GM19455 (cell line): ENCODE results near the gene ICOS.
"Not testable (repeated sequence)": the region's sequence is repeated elsewhere in the genome, so short reads cannot be mapped to it uniquely, and the experiment has no call there.

ENCODE experiments used
- ATAC-seq: cut with Tn5 transposase; IDR thresholded peaks from one replicate; pipeline ENCODE4 v1.9.1; 2021; ENCODE audit not compliant: unreplicated experiment

Gene ICOS

DNA sequence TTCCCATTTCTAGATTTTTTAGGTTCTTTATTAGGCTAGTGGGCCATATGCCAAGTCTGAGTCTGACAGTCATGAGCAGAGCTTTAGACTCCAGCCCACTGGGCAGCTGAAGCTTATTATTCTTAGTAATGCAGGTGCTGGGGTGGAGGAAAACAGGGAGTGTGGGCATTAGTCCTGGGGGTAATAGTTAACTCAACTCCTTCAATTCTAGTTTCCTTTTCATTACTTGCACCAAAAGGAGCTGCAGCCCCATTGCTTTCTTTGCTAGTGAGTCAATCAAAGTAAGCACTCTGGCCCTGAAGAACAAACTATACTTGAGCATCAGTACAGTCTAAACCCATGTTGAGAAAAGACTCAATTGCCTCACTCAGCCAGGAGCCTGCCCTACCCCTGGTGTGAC lies 35.5 kb downstream of the ICOS start:
- no peak for ATAC-seq

DNA sequence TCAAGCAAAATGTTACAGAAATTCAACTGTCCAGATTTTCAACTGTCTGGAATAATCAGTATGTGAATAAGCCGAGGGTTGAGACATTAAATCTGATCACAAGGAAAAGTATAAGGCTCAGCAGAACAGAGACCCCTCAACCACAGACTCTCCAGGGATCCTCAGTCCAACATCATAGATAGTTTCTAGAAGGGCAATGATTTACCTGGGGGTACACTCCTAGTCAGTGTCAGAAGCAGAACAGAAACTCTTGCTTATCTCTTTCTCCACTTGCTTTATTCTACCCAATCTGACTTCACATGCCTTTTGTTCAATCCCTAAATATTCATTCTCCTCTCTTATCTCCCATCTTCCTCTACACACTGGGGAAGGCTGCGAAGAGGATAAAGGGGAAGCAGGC lies 36.4 kb downstream of the ICOS start:
- no peak for ATAC-seq

DNA sequence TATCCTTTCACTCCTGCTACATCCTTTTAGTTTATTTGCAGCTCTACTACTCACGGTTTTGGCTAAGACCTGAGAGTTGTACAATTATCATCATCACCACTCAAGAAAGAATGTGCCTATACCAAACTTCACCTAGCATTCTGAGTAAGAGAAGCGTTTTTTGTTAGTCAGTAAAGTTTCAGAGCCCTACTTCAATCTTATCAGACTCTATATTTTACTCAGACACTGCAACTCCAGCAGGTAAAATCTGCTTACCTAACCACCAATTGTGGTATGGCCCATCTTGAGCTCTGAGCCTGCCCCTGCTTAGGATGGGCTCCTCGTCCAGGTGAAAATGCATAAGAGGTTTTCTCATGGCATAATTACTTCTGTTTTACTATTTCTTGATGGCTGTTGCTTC lies 37.1 kb downstream of the ICOS start:
- ATAC-seq = no peak

DNA sequence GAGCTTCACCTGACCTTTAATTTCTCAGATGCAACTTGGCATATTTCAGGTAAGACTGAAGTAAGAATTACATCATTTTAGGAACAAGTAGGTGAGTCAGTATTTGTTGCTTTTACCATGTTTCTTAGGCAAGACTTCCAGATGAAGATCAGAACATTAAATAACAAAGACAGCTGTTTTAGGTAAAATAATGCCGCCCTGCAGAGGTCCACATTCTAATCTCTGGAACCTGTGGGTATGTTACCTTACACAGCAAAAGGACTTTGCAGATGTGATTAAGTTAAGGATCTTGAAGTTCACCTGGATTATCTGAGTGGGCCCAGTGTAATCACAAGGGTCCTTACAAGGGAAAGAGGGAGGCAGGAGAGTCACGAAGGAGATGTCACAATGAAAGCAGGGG lies 39.3 kb downstream of the ICOS start:
- ATAC-seq = no peak

DNA sequence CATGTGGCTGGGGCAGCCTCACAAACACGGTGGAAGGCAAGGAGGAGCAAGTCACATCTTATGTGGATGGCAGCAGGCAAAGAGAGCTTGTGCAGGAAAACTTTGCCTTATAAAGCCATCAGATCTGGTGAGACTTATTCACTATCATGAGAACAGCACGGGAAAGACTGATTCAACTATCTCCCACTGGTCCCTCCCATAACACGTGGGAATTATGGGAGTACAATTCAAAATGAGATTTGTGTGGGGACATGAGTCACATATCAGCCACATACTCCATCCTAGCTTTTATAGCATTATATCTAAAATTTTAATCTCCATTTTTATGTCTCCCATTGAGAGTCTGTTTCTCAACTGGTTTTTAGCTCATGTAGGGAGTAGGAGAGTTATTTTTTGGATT lies 45.7 kb downstream of the ICOS start:
- ATAC-seq = no peak

DNA sequence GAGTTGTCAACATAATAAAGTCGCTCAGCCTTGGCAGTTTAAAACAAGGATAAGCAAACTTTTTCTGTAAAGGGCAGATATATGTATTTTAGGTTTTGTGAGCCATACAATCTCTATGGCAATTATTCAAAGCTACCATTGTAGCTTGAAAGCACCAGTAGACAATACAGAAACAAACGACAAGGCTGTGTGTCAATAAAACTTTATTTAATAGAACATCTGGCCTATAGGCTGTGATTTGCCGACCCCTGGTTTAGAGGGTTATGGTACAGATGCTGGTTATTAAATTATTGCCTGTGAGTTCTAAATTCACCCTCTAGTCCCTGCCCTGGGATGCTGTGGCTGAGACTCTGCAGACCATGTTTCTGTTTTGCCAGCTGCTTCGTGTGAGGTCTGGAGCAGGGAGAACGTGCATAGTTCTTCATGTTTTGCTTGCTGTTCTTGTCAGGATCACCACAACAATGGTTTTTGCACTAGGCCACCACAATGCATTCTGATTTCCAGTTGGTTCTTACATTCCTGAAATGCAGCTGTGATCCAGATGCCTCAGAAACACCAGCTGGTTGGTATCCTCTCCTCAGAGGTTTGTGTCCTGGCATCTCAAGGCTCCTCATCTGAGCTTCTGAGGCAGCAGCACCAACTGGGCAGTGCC lies 46.6 kb downstream of the ICOS start:
- ATAC-seq = no peak

DNA sequence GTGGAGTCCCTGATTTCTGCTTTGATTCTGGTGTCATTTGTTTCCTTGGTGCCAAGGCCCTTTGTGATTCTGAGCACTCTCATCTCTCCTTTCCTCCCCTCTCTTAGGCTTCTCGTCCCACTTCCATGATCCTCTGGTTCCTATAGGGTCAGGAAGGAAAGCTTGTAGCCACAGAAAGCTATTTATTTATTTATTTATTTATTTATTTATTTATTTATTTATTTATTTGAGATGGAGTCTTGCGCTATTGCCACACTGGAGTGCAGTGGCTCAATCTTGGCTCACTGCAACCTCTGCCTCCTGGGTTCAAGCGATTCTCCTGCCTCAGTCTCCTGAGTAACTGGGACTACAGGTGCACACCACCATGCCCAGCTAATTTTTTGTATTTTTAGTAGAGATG lies 49.4 kb downstream of the ICOS start:
- ATAC-seq = not testable (repeated sequence)

DNA sequence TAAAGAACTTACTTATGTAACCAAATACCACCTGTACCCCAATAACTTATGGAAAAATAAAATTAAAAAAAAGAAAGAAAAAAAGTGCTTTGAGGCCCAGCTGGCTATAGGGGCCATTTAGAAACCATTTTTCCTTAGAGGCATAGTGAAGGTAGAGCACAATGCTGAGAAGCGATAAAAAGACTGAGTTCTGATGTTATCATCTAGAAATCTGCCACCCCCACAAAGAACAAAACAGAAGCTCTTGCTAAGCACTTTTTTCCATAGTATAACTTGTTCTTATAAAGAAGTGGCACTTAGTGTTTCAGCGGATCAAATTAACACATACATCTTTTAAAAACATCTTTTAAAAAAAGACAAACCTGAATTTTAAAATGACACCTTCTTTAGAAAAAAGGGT lies 51.4 kb downstream of the ICOS start:
- ATAC-seq = no peak

DNA sequence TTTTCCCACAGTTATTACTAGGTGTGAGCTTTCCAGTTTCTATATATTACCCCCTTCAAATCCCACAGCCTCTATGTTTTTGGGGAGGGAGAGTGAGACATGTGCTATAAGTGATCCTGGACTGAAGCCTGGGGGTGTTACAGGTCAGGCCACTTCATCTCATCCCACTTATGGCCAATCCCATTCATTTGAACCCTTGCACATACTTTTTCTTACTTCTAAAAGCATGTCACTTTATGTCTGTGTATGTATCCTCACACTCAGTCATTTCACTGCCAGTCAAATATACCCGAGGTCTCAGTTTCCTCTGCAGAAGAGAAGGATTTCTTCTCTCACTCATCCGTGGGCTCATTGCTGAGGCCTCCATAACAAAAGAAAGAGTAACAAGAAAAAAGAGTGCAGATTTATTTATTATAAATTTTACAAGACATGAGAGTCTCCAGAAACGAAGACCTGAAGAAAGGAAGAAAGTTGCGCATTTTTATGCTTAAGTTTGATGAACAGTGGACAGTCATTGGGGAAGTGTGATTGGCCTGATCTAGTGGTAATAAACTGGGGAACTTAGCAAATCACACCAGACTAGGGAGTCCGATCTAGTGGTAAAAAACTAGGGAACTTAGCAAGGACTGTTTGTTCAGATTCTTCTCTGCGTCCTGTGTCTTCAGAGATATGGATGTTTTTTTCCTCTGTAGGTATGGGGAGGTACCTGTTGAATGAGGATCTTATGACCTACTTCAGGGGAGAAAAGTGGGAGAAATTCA lies 52.1 kb downstream of the ICOS start:
- ATAC-seq = no peak

DNA sequence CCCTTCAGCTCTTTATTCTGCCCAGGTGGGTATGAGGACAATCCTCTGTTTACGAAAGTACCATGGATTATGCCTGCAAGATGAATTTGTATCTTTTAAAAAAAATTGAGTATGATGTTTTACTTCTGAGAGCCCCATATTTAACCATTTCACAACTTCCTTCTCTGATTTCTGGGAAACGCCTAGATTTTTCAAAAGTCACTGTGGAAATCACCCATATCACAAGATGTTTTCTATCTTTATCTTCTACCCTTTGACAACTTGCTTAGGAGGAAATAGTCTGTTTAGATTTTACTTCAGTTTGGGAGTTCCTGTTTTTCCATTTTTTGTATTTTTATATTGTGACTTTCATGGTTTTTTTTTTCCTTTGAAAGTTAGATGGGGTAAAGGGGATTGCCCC lies 53.0 kb downstream of the ICOS start:
- ATAC-seq = no peak

DNA sequence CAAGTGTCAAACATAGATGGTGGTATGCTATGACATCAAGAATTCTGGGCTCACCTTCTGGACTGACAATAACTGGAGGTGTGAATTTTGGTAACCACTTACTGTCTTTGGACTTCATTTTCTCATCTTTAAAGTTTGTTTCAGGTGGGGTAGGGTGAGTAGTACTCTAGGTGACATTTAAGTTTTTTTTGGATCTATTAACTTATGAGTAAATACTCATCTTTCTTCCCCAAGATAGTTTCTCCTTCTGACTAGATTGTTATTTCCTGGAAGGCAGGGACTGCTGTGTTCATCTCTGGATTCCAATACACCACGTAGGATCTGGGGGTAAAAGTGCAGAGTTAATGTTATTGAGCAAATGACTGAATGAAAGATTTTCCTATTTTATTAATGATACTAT lies 55.9 kb downstream of the ICOS start:
- no peak for ATAC-seq

DNA sequence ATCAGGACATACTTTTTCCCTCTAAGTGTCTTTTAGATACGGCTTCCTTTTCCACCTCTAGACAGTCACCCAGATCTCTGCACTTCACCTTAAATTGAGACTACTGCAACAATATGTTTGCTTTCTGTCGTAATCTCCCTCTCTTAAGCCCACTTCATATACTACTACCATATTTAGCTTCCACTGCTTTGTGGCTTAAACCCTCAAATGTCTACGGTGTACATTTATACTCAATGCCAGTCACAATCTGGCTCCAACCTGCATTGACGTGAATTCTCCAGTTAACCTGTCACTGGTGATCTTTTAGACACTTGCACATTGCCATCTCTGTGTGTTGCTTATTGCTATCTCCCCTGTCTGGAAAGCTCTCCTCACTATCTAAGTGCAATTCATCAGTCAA lies 56.4 kb downstream of the ICOS start:
- ATAC-seq = no peak

DNA sequence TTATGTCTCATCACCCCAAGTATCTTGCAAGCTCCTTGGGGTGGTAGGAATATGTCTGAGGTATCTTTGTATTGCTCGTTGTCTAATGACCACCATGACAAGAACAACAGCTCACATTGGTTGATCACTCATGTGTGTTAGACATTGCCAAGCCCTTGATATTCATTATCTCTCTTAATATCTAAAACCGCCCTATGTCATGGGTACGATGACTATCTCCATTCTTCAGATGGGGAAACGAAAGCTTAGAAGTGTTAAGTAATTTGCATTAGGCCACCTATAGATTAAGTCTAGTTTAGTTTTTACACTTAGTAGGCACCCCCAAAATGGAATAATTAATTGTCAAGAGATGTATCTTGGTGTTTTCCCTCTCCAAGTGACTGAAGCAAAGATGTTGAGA lies 57.0 kb downstream of the ICOS start:
- no peak for ATAC-seq

DNA sequence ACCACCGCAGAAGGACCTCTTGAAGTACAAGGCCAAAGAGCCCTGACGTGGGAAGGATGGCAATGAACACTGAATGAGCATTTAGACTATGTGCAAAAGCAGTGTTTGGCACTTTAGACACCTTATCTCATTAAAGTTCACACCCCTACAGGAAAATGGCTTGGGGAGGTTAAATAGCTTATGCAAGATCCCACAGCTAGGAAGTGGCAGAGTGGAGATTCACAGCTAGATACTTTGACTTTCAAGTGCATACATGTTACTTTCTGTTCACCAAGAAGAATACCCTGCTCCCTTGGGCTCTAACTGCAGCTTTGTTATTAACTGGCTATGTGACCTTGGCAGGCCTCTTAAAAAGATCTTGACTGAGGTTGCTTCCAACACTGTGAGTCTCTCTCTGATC lies 58.2 kb downstream of the ICOS start:
- no peak for ATAC-seq

DNA sequence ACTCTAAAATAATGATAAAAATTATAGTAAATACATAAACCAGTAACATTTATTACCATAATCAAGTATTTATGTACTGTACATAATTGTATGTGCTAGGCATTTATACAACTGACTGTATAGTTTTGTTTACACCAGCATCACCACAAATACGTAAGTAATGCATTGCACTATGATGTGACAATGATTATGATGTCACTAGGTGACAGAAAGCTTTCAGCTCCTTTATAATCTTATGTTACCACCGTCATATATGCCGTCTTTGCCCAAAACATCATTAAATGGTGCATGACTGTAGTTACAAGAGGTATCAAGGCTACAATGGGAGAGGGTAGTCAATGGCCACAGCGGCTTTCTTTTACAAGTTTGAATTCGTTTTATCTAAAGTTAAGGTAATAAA lies 60.1 kb downstream of the ICOS start:
- no peak for ATAC-seq

DNA sequence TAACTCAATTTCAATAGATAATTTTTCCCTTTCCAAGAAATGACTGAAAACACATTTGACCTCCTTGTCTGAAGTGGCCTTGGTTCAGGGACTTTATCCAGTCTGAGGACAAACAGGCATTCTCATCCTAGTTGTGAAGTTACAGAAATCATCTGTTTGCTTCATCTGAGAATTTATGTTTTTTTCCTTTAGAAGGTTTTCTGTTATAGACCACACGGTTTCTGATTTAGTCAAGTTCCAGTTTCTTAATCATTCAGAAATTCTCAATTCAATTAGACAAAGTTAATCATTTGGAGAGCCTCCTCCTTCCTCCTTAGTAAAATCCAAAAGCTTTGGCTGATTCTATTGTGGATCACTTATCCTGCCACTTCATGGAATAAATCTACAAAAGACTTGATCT lies 60.9 kb downstream of the ICOS start:
- no peak for ATAC-seq

DNA sequence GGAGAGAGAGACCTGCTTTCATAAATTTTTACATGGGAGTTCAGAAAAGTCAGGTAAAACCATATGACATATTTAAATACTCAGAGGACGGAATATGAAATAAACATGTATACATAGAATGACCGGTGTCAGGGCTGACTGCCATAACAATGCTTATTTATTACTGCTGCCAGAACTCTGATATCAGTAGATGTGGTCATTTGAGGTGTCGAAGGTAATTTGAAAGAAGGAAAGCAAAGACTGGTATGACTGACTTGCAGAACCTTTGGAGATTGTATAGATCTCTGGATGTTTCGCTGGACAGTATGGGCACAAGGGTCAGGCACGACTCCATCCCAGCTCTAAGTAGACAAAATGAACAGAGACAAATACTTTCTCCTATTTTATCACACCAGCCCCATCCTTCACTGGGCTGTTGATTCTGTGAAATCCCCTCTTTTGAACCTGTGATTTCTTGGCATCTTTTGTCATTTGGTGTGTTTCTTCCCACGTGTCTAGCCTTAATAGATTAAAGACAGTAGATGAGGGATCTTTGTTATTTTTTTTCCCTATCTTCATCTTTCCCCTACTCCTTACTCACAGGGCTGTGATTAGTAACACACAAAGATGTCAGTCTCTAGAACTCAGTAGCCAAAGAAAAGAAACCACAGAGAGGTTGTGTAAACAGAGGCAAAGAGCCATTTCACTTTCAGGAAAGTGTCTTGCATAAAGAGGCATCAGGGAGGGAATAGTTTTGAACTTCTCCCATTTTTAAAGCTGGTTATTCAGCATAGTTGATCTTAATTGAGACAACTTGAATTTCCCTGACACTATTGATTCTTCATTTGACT lies 61.6 kb downstream of the ICOS start:
- no peak for ATAC-seq

DNA sequence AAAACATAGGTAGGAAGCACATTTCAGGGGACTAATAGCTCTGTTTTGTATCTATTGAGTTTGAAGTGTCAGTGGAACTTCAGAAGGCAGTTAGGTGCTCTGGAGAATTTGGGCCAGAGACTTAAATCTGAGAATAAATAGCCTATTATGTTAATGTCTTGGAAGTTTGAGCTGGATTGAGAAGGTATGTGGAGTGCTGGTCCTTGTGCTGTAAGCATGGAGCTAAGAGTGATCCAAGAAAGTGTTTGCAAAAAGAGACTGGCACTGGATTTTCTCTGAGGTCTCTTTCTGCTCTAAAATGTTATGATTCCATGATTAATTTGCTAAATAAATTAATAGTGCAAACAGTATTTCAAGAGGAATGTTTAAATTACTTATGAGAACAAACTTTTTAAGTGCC lies 63.3 kb downstream of the ICOS start:
- ATAC-seq = no peak

DNA sequence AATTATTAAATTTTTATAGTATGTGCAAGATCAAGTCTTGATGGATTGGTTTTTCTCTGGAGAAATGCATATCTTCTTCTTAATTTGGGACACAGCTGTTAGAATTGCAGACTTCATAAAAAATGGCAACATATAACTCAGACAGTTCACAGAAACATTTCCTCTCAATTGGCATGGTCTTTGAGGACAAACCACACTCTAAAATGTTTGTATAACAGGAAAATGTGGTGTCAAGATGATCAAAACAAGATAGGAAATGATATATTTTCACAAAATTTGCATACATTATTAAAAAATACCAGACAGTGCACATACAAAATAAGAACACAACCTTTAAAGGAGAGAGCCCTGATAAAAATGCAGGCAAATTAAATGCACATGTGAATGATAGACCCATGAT lies 63.9 kb downstream of the ICOS start:
- no peak for ATAC-seq

DNA sequence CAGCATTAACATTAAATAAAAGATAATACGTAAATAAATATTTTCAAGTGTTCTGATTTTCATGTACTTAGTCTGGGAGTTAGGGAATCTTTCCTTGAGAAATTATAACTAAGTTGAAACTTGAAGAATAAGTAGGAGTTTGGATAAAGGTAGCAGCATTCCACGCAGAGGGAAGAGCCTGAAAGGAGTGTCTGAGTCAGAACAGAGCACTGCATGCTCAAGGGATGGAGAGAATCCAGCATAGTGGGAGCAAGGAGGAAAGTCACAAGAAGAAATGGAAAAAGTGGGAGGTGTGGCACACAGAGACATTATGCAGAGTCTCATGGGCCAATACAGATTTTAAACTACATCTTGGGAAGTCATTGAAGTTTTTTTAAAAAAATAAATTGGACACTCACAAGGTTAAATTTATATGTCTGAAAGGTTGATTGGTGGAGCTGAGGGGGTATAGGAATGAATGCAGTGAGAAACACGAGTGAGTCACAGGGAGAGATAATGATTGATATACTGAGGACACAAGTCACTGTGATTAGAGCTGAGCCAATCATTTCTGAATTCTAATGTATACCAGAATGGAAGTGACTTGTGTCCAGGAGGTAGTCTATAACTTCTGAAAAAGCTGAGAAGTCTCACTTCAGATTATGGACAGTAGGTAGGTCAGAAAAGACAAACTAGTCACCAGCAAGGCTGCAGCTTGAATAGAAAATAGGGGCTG lies 66.9 kb downstream of the ICOS start:
- no peak for ATAC-seq

DNA sequence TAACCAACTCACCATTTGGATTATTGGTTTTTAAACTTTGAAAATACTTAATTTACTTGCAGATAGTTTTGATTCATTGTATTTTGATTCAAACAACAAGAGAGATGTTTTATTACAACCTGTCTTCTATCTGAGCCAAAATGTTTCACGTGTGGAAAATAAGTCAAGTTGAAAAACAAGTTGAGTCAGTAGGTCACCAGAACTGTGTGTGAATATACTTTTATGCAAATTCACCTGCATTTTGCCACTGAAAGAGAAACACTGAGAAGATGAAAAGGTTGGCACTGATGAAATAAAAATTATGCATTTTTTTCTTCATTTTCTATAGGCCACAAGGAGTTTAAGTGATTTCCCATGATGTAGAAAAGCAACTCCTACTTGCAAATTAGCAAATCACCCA lies 68.3 kb downstream of the ICOS start:
- no peak for ATAC-seq
